Transverse colon (tissue), 4 donors: ENCODE results near the gene SH3TC2. TPM values are rescaled to one million over a fixed set of nuclear protein-coding genes. Genes with fewer than 3 reads are reported as not detected.
A peak's percentile ranks its signal among the peaks of the same experiment; 100 is the strongest.
"Not testable (repeated sequence)": the region's sequence is repeated elsewhere in the genome, so short reads cannot be mapped to it uniquely, and the experiment has no call there.

Source experiments
- DNase-seq: peaks from one replicate; pipeline ENCODE4 v3.0.0-alpha.2; 2019
- H3K27ac ChIP-seq, 4 donors: fragments of 200-600 bp; sonication (generic); 2 replicates each; pipeline ENCODE4 v1.5.1; 2016 to 2018; ENCODE audit warnings: inconsistent platforms in 4 of 4
- H3K27me3 ChIP-seq: fragments of 200-600 bp; sonication (generic); 2 replicates; pipeline ENCODE4 v1.5.1; 2017; ENCODE audit warnings: inconsistent platforms
- H3K36me3 ChIP-seq, 4 donors: fragments of 200-600 bp; sonication (generic); 2 replicates each; pipeline ENCODE4 v1.5.1; 2017 to 2019; ENCODE audit warnings: inconsistent platforms in 4 of 4
- H3K4me1 ChIP-seq, 4 donors: fragments of 200-600 bp; sonication (generic); 2 replicates each; pipeline ENCODE4 v1.5.1; 2017 to 2020; ENCODE audit warnings: inconsistent platforms in 4 of 4
- H3K4me3 ChIP-seq, 4 donors: fragments of 200-600 bp; sonication (generic); 1 replicate in 1 of 4; 2 replicates in 3 of 4; pipeline versions ENCODE4 v1.5.1 to v1.6.1; 2017 to 2019; ENCODE audit warnings: inconsistent platforms in 4 of 4
- H3K9me3 ChIP-seq, 2 donors: fragments of 200-600 bp; sonication (generic); 2 replicates each; pipeline ENCODE4 v1.5.1; 2017 to 2019; ENCODE audit warnings: inconsistent platforms in 2 of 2
- EP300 ChIP-seq: sonication (generic); formaldehyde crosslinking; IDR thresholded peaks from one replicate; pipeline ENCODE4 v1.6.1; 2017; ENCODE audit warnings: antibody characterized with exemption, low read depth
- POLR2A ChIP-seq: fragments of 450-650 bp; IDR thresholded peaks from one replicate; pipeline ENCODE4 v1.6.1; 2016; ENCODE audit warnings: antibody characterized with exemption, mild to moderate bottlenecking, moderate library complexity
- POLR2AphosphoS5 ChIP-seq, 3 donors: sonication (generic); formaldehyde crosslinking; IDR thresholded peaks; one replicate each; pipeline ENCODE4 v1.6.1; 2016; ENCODE audit warnings: antibody characterized with exemption in 3 of 3
- WGBS, 2 donors: methylation state at CpG; one replicate each; pipeline ENCODE4 v1.1.5; 2018; ENCODE audit warnings: low coverage in 1 of 2; 5-methylcytosine and 5-hydroxymethylcytosine counted together
- in situ Hi-C, 4 donors: fragments of 200-750 bp; cut with MboI; loops; one replicate each; pipeline versions ENCODE4 v1.15.0 to v1.15.1; 2017; ENCODE audit warnings: low sequenced_read_pairs in 3 of 4, low pct_ligation_motif_present in 1 of 4, low pct_unique_long_range_greater_than_20kb in 1 of 4
- intact Hi-C: fragments of 100-400 bp; cut with DNase I; formaldehyde crosslinking; loops from one replicate; pipeline ENCODE4 v1.15.1; 2023; ENCODE audit warnings: low total_unique reads
- total RNA-seq, 4 donors: library from RNA; depleted of rRNA; stranded (reverse); fragments of >200 nt; gene quantifications; one replicate each; pipeline ENCODE4 v1.1.0, GENCODE V29; 2016
- TF ChIP-seq, protein P1 (sequence below), 5 experiments: fragments of 200-600 bp in 3 of 5; fragments of 450-650 bp in 2 of 5; sonication (generic) in 3 of 5; IDR thresholded peaks; 1 replicate in 2 of 5; 2 replicates in 3 of 5; pipeline ENCODE4 v1.5.1; 2016 to 2017; ENCODE audit warnings: antibody characterized with exemption in 5 of 5, inconsistent platforms in 3 of 5, mild to moderate bottlenecking in 2 of 5, moderate library complexity in 1 of 5

The SH3TC2 gene
- total RNA-seq, 4 donors from 2014 or later = 0.55 to 1.6 (median 1.5) TPM; not detected in 1

DNA sequence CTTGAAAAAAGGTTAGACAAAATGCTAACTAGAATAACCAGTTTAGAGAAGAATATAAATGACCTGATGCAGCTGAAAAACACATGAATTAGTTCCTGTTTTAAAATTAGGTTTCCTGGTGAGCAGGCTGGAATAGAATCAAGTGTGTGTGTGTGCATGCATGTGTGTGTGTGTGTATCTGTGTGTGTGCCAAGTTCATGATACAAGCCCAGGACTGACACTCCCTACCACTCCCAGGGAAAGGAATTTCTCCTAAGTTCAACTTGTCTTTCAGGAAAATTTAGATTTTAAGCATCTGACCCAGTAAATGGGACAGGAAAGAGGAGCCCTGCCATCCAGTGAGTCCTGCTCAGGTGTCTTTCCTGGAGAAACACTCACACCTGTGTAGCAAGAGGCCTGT is 11.2 kb upstream of the SH3TC2 start:
- DNase-seq = peak; percentile 47
- H3K36me3 ChIP-seq, H3K27me3 ChIP-seq, H3K4me3 ChIP-seq, H3K27ac ChIP-seq, H3K9me3 ChIP-seq, H3K4me1 ChIP-seq, intact Hi-C loops, in situ Hi-C loops: not testable (repeated sequence)
- peak in 1 of 3 donors; percentile 30 for TF ChIP-seq POLR2AphosphoS5 (IDR thresholded peaks at IDR 0.05)

DNA sequence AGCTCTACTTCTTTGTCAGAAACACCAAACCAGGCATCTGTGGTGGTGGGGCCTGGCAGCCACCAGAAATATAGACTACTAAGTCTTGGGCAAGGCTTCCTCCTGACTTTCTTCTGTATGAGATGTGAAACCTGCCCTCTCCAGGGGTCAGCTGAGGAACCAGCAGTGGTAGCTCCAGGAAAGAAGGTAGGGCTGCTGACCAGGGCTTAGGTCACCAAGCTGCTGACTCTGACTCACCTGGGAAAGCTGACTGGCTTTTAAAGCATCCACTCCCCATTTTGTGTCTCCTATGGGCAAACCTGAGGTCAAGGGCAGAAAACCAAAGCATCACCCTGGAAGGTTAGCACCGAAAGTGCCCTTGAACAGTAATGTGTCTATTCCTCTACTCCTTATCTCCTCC is 10.4 kb upstream of the SH3TC2 start:
- in situ Hi-C loops = no loop called here

GRCh38 chr5:149072791-149073190 is 9.9 kb upstream of the SH3TC2 start:
- DNase-seq = no peak
- intact Hi-C loops = no loop called here
- 65 to 75% methylated on average over 2 of the region's 2 CpGs for WGBS, 2 donors

More for the DNA sequence above, 10.4 kb upstream of the SH3TC2 start:
- peaks cover 0 to 4% (median 0%) of the 10 kb centered on the region in 4 donors for H3K4me1 ChIP-seq
- WGBS, 2 donors = 94% methylated on average over 1 of the region's 1 CpG; no CpG with 5 or more reads in 1 of the 2 donors
- intact Hi-C loops = no loop called here
- no peaks in the 10 kb centered on the region for H3K36me3 ChIP-seq
- TF ChIP-seq POLR2AphosphoS5 (IDR thresholded peaks at IDR 0.05) (no peak), EP300 (no peak), POLR2A (no peak)
- TF ChIP-seq, protein P1, sequence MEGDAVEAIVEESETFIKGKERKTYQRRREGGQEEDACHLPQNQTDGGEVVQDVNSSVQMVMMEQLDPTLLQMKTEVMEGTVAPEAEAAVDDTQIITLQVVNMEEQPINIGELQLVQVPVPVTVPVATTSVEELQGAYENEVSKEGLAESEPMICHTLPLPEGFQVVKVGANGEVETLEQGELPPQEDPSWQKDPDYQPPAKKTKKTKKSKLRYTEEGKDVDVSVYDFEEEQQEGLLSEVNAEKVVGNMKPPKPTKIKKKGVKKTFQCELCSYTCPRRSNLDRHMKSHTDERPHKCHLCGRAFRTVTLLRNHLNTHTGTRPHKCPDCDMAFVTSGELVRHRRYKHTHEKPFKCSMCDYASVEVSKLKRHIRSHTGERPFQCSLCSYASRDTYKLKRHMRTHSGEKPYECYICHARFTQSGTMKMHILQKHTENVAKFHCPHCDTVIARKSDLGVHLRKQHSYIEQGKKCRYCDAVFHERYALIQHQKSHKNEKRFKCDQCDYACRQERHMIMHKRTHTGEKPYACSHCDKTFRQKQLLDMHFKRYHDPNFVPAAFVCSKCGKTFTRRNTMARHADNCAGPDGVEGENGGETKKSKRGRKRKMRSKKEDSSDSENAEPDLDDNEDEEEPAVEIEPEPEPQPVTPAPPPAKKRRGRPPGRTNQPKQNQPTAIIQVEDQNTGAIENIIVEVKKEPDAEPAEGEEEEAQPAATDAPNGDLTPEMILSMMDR (IDR thresholded peaks at IDR 0.05) = no peak
- no peak overlapping the region for H3K27ac ChIP-seq
- H3K27me3 ChIP-seq = no peaks in the 10 kb centered on the region
- DNase-seq = no peak
- no peaks in the 10 kb centered on the region for H3K9me3 ChIP-seq
- no peak overlapping the region for H3K4me3 ChIP-seq

DNA sequence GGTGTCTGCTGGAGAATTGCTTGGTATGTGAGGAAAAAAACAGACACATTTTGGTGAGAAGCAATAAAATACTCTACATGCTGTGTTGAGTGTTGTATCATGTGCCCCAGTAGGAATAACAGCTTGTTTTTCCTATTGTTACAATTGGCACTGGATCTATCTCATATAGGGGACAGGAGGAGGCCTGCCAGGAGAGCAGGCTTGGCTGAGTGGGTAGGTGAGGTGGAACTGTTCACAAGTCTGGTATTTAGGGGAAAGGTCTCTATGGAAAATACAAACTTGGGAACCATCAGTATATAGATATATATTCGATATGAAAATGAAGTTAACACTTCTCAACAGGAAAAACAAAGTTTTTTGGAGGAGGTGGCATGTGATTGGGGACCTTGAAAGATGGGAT is 9.5 kb upstream of the SH3TC2 start:
- DNase-seq = no peak
- H3K36me3 ChIP-seq = no peaks in the 10 kb centered on the region
- no peak overlapping the region for H3K27ac ChIP-seq
- no peak overlapping the region for H3K4me3 ChIP-seq
- WGBS, 2 donors = 73 to 100% methylated on average over 1 of the region's 1 CpG
- intact Hi-C loops (no loop called here), in situ Hi-C loops (no loop called here)
- no peaks in the 10 kb centered on the region for H3K27me3 ChIP-seq
- H3K4me1 ChIP-seq = peaks cover 0 to 4% (median 0%) of the 10 kb centered on the region in 4 donors
- H3K9me3 ChIP-seq = no peaks in the 10 kb centered on the region
- TF ChIP-seq POLR2AphosphoS5 (IDR thresholded peaks at IDR 0.05) = no peak
- no peak for TF ChIP-seq POLR2A
- TF ChIP-seq EP300 = no peak
- TF ChIP-seq, protein P1 (IDR thresholded peaks at IDR 0.05) = no peak

More at GRCh38 chr5:149072791-149073190, 9.9 kb upstream of the SH3TC2 start:
- H3K9me3 ChIP-seq = no peaks in the 10 kb centered on the region
- H3K27me3 ChIP-seq = no peaks in the 10 kb centered on the region
- TF ChIP-seq EP300 = no peak
- no peak for TF ChIP-seq POLR2A
- TF ChIP-seq POLR2AphosphoS5 (IDR thresholded peaks at IDR 0.05) = no peak
- TF ChIP-seq, protein P1 (IDR thresholded peaks at IDR 0.05) = no peak
- peaks cover 0 to 4% (median 0%) of the 10 kb centered on the region in 4 donors for H3K4me1 ChIP-seq
- H3K4me3 ChIP-seq = no peak overlapping the region
- no peak overlapping the region for H3K27ac ChIP-seq
- H3K36me3 ChIP-seq = no peaks in the 10 kb centered on the region
- in situ Hi-C loops = no loop called here

DNA sequence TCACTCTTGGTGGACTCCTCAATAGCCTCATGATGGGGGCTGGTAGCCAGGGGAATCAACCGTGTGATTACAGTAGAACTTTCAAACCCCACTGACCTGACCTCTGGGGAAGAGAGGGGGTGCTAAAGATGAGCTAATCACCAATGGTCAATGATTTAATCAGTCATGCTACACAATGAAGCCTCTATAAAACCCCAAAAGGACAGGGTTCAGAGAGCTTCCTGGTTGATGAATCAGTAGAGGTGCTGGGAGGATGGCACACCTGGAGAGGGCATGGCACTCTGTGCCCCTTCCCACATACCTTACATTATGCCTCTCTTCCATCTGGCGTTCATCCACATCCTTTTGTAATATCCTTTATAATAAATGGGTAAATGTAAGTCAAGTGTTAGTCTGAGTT is 8.9 kb upstream of the SH3TC2 start:
- in situ Hi-C loops = no loop called here
- Histone ChIP-seq H3K4me3 (no peak overlapping the region), H3K9me3 (no peaks in the 10 kb centered on the region), H3K4me1 (peaks cover 0 to 4% (median 0%) of the 10 kb centered on the region in 4 donors), H3K36me3 (no peaks in the 10 kb centered on the region), H3K27ac (no peak overlapping the region), H3K27me3 (no peaks in the 10 kb centered on the region)
- 85 to 94% methylated on average over 2 of the region's 2 CpGs for WGBS, 2 donors
- no peak for DNase-seq
- TF ChIP-seq EP300 (no peak), POLR2AphosphoS5 (IDR thresholded peaks at IDR 0.05) (no peak), POLR2A (no peak)
- TF ChIP-seq, protein P1 (IDR thresholded peaks at IDR 0.05) = no peak
- intact Hi-C loops = no loop called here
